Measurements from ENCODE around the gene THRA.
A peak's percentile ranks its signal among the peaks of the same experiment; 100 is the strongest.

Gene THRA

DNA sequence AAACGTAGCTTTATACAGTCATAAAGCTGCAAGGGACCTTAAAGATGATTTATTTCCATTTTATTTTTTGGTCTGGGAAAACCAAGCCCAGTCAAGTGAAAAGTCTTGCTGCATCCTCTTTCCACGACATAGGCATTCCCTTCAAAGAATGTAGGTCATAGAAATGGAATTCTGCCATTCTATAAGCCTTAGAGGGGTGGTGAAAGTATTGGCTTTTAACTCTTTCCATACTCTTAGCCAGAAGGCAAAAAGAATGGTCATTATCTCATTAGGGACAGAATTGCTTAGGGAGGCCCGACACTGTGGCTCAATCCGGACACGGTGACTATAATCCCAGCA lies 51.1 kb downstream of the THRA start:
- H3K4me1 ChIP-seq (ENCODE audit: control insufficient read depth, insufficient read depth, low read length): peaks cover 51% of the 10 kb centered on the region
- peak; percentile 60 for DNase-seq (ENCODE audit: low read depth)
- peak overlapping the region; percentile 84 for H3K9ac ChIP-seq (ENCODE audit: low read length)
- no peaks in the 10 kb centered on the region for H3K36me3 ChIP-seq (ENCODE audit: control insufficient read depth, insufficient read depth, low read length, severe bottlenecking)
- no peaks in the 10 kb centered on the region for H3K27me3 ChIP-seq (replicated peaks; ENCODE audit: control insufficient read depth, insufficient read depth, low read length)
- H3K4me3 ChIP-seq (ENCODE audit: low read length): peak overlapping the region; percentile 79
- H3K9me3 ChIP-seq (ENCODE audit: control insufficient read depth, low read length): no peaks in the 10 kb centered on the region

DNA sequence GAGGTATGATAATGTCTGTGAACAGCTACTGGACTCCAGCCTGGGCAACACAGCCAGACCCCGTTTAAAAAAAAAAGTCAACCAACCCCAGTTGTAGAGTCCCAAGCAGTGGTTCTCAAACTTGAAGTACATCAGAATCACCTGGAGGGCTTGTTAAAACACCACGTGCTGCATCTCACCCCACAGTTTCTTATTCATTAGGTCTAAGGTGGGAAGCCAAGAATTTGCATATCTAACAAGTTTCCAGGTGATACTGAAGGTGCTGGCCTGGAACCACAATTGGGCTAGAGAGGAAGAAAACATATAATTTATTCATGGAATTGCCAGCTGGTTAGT lies 52.3 kb downstream of the THRA start:
- no peak overlapping the region for H3K4me3 ChIP-seq (ENCODE audit: low read length)
- H3K4me1 ChIP-seq (ENCODE audit: control insufficient read depth, insufficient read depth, low read length): peaks cover 49% of the 10 kb centered on the region
- DNase-seq (ENCODE audit: low read depth): no peak
- H3K36me3 ChIP-seq (ENCODE audit: control insufficient read depth, insufficient read depth, low read length, severe bottlenecking): no peaks in the 10 kb centered on the region
- no peaks in the 10 kb centered on the region for H3K9me3 ChIP-seq (ENCODE audit: control insufficient read depth, low read length)
- no peaks in the 10 kb centered on the region for H3K27me3 ChIP-seq (replicated peaks; ENCODE audit: control insufficient read depth, insufficient read depth, low read length)
- no peak overlapping the region for H3K9ac ChIP-seq (ENCODE audit: low read length)

DNA sequence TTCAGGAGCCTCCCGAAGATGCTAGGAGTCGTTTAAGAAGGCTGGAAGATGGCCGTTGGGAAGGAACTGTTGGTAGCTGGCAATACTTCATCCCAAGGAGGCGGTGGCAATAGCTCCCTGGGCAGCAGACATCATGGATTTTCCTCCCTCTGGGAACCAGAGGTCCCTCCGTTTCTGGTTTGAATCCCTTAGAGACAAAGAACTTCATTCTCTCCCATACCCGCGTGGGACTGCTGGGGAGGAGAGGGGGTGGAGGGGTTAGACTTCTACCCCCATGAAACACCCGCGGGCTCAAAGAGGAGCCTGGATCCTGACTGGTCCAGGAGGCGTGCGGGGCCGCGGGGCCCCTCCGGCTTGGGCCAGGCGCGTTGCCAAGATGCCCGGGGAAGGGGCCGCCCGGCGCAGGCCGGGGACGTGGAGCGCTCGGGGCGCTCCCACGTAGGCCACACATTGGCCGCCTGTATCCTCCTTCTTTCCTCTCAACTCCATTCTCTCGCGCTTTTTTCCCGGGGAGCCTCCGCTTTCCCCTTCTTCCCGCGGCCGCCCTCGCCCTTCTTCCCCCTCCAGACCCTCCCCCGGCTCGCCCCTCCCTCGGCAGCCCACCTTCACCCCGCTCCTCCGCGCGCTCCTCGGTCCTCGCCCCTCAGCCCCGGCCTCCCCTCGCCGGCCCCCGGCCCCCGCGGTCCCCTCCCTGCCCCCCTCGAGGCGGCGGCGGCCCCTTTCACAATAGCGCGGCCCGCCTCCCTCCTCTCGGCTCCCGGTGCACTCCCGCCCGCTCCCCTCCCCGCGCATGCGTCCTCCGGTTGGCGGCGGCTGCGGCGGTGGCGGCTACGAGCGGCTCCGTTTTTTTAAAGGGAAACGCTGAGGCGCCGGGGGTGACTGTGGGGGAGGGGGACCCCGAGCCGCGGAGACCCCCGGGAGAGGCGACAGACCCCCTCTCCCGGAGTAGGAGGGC lies 58.7 kb downstream of the THRA start, which contains the start of gene MSL1:
TSS of gene MSL1 (plus strand) at position 791 of the 955 bp plus-strand sequence. CDS start 642 bp downstream, outside the sequence.
- H3K27me3 ChIP-seq (replicated peaks; ENCODE audit: control insufficient read depth, insufficient read depth, low read length): no peaks in the 10 kb centered on the region
- peak within 1 kb of the TSS; percentile 100 for H3K9ac ChIP-seq (ENCODE audit: low read length)
- peaks cover 33% of the 10 kb centered on the region for H3K4me1 ChIP-seq (ENCODE audit: control insufficient read depth, insufficient read depth, low read length)
- no peaks in the 10 kb centered on the region for H3K9me3 ChIP-seq (ENCODE audit: control insufficient read depth, low read length)
- DNase-seq (ENCODE audit: low read depth): peak; percentile 96
- peak within 1 kb of the TSS; percentile 99 for H3K4me3 ChIP-seq (ENCODE audit: low read length)
- H3K36me3 ChIP-seq (ENCODE audit: control insufficient read depth, insufficient read depth, low read length, severe bottlenecking): peaks cover 7% of the 10 kb centered on the region

DNA sequence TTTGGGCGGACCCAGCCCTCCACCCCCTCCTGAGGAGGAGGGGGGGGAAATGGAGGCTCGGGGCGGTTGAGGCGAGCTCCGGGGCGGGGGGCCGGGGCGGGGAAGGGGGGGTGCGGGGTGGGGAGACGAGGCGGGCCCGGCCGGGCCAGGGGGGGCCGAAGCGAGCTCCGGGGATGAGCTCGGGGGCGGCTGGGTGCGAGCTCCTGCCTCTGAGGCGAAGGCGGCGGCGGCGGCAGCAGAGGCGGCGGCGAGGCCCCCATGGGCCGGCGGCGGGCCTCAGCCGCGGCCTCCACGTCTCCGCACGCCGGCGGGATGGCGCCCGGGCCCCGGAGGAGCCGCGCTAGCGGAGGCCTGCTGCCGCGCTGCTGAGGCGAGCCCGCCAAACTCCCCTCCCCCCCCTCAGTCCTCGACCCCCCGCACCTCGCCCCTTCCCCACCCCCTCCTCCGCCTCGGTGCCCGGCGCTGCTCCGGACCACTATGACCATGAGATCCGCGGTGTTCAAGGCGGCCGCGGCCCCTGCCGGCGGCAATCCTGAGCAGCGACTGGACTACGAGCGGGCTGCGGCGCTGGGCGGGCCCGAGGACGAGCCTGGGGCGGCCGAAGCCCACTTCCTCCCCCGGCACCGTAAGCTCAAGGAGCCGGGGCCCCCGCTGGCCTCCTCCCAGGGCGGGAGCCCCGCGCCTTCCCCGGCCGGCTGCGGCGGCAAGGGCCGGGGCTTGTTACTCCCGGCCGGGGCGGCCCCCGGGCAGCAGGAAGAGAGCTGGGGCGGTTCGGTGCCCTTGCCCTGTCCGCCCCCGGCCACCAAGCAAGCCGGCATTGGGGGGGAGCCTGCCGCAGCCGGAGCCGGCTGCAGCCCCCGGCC lies 59.6 kb downstream of the THRA start:
- peaks cover 33% of the 10 kb centered on the region for H3K4me1 ChIP-seq (ENCODE audit: control insufficient read depth, insufficient read depth, low read length)
- H3K9ac ChIP-seq (ENCODE audit: low read length): peak overlapping the region; percentile 100
- H3K36me3 ChIP-seq (ENCODE audit: control insufficient read depth, insufficient read depth, low read length, severe bottlenecking): peaks cover 16% of the 10 kb centered on the region
- H3K27me3 ChIP-seq (replicated peaks; ENCODE audit: control insufficient read depth, insufficient read depth, low read length): no peaks in the 10 kb centered on the region
- DNase-seq (ENCODE audit: low read depth): peak; percentile 81
- H3K4me3 ChIP-seq (ENCODE audit: low read length): peak overlapping the region; percentile 99
- H3K9me3 ChIP-seq (ENCODE audit: control insufficient read depth, low read length): no peaks in the 10 kb centered on the region

DNA sequence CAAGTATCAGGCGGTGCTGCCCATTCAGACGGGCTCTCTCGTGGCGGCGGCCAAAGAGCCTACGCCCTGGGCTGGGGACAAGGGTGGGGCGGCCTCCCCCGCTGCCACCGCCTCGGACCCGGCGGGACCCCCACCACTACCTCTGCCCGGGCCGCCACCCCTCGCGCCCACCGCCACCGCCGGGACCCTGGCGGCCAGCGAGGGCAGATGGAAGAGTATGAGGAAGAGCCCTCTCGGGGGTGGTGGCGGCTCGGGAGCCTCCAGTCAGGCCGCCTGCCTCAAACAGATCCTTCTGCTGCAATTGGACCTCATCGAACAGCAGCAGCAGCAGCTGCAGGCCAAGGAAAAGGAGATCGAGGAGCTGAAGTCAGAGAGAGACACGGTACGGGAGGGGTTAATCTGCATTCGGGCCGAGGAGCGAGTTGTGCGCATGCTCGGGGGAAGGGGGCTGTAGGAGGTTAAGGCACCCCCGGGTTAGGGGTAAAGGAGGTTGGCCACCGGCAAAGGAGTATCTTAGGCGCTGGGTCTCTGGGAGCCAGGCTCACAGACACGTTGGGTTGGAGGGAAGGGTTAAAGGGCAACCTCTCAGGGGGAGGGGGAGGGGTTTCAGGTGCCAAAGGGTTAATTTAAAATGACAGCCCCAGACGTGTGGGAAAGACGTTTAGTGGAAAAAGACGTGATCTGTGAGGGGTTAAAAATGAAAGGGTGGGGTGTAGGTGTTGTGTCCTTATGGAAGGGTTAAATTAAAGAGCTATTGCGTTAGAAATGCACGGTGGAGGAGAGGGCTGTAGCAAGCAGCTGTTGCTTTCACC lies 60.4 kb downstream of the THRA start:
- H3K4me1 ChIP-seq (ENCODE audit: control insufficient read depth, insufficient read depth, low read length): peaks cover 33% of the 10 kb centered on the region
- no peaks in the 10 kb centered on the region for H3K27me3 ChIP-seq (replicated peaks; ENCODE audit: control insufficient read depth, insufficient read depth, low read length)
- DNase-seq (ENCODE audit: low read depth): peak; percentile 77
- H3K9me3 ChIP-seq (ENCODE audit: control insufficient read depth, low read length): no peaks in the 10 kb centered on the region
- H3K9ac ChIP-seq (ENCODE audit: low read length): peak overlapping the region; percentile 100
- peaks cover 24% of the 10 kb centered on the region for H3K36me3 ChIP-seq (ENCODE audit: control insufficient read depth, insufficient read depth, low read length, severe bottlenecking)
- peak overlapping the region; percentile 99 for H3K4me3 ChIP-seq (ENCODE audit: low read length)

DNA sequence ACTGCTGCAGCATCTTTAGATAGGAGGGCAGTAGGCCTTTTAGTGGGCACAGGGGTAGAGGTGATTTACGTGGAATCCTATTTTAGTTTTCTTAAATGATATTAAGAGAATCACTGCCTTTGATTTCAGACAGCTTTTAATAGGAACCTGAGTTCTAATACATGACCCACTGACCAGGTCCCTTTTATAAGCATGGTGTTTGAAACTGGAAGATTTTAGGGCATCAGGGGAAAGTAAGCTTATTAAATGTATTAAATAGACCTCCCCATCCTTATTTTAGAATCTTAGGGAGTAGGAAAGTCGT lies 61.0 kb downstream of the THRA start:
- Histone ChIP-seq H3K27me3 (replicated peaks; ENCODE audit: control insufficient read depth, insufficient read depth, low read length) (no peaks in the 10 kb centered on the region), H3K36me3 (ENCODE audit: control insufficient read depth, insufficient read depth, low read length, severe bottlenecking) (peaks cover 28% of the 10 kb centered on the region), H3K4me1 (ENCODE audit: control insufficient read depth, insufficient read depth, low read length) (peaks cover 33% of the 10 kb centered on the region), H3K4me3 (ENCODE audit: low read length) (peak overlapping the region; percentile 99), H3K9me3 (ENCODE audit: control insufficient read depth, low read length) (no peaks in the 10 kb centered on the region), H3K9ac (ENCODE audit: low read length) (peak overlapping the region; percentile 100)
- no peak for DNase-seq (ENCODE audit: low read depth)

DNA sequence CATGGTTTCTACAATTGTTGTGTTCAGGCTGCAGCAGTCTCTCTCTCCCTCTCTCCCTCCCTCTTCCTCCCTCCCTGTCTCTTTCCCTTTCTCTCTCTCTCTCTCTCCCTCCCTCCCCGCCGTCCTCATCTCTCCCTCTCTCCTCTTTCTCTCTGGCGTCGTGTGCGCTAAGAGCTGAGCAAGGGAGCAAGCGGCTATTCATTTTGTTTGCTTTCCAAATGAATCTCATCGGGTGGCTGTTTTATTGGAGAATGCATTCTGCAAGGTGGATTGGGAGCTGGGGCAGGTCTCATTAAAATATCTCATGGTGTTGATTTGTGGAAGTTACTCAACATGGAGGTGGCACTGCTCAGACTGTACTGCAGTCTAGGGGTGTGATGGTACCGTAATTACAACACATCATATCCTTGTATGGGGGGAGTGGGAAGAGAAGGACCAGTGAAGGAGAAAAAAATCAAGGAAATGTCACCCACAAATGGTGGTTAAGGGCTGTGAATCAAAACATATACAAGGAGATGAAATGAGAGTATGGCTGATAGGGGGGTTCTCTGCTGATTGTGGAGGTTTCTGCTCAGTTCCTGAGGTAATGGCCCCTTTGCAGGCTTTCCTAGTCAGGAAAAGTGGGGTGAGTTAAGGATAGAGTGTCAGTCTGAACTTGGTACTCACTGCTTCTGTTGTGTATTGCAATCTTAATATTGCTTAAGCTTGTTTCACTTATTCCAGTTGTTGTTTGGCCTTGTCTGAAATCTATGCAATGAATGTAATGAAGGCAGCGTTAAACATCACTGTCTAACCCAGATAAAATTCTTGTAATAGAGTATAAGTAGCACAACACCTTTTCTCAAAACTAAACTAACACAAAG lies 61.7 kb downstream of the THRA start:
- Histone ChIP-seq H3K4me3 (ENCODE audit: low read length) (peak overlapping the region; percentile 99), H3K9ac (ENCODE audit: low read length) (peak overlapping the region; percentile 100), H3K27me3 (replicated peaks; ENCODE audit: control insufficient read depth, insufficient read depth, low read length) (no peaks in the 10 kb centered on the region), H3K4me1 (ENCODE audit: control insufficient read depth, insufficient read depth, low read length) (peaks cover 33% of the 10 kb centered on the region), H3K9me3 (ENCODE audit: control insufficient read depth, low read length) (no peaks in the 10 kb centered on the region), H3K36me3 (ENCODE audit: control insufficient read depth, insufficient read depth, low read length, severe bottlenecking) (peaks cover 35% of the 10 kb centered on the region)
- peak; percentile 63 for DNase-seq (ENCODE audit: low read depth)

DNA sequence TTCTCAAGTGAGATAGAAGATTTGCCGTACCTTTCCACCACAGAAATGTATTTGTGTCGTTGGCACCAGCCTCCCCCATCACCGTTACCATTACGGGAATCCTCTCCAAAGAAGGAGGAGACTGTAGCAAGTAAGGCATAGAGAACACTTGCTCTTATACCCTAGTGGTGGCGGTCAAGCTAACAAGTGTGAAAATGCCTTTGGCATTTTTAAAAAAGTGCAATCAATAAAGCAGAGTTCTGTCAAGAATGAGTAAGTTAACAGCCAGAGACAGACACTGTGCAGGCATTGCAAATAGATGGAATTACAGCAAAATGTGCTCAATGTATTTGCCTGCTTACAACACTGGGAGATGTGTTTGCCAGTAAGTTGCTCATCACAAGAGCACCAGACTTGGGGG lies 66.7 kb downstream of the THRA start:
- Histone ChIP-seq H3K27me3 (replicated peaks; ENCODE audit: control insufficient read depth, insufficient read depth, low read length) (no peaks in the 10 kb centered on the region), H3K4me1 (ENCODE audit: control insufficient read depth, insufficient read depth, low read length) (peaks cover 27% of the 10 kb centered on the region), H3K9ac (ENCODE audit: low read length) (peak overlapping the region; percentile 6), H3K4me3 (ENCODE audit: low read length) (no peak overlapping the region), H3K9me3 (ENCODE audit: control insufficient read depth, low read length) (no peaks in the 10 kb centered on the region), H3K36me3 (ENCODE audit: control insufficient read depth, insufficient read depth, low read length, severe bottlenecking) (peaks cover 85% of the 10 kb centered on the region)
- DNase-seq (ENCODE audit: low read depth): no peak

DNA sequence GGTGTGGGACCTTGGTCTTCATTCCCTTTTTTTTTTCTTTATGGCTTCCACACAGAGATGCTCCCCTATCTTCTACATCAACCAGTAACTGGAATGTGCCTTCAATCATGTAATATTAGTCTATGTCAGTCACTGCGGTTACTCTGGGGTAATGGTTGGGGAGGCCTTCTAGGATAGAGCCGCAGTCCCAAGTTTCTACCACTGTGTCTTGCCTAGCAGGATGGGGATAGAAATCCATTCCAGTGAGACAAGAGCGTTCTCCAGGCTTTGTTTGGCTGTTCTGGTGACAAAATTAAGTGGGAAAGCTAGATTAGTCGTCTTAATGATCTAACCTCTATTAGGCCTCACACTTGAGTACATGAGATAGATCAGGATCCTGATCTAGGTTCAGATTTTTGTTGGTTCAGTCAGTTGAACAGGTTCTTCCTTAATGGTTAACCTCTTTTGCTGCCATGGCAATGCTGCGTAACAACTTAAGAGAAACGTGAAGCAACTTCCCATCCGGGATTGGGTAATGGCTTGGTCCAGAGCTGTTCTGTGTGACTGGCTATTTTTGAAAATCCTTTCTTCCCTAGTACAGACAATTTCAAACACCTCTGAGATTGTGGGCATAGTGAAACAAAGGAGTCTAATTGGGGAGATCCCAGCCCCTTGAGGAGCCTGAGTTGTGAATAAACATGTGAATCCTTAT lies 67.7 kb downstream of the THRA start:
- Histone ChIP-seq H3K4me1 (ENCODE audit: control insufficient read depth, insufficient read depth, low read length) (peaks cover 17% of the 10 kb centered on the region), H3K9me3 (ENCODE audit: control insufficient read depth, low read length) (no peaks in the 10 kb centered on the region), H3K36me3 (ENCODE audit: control insufficient read depth, insufficient read depth, low read length, severe bottlenecking) (peaks cover 95% of the 10 kb centered on the region), H3K9ac (ENCODE audit: low read length) (no peak overlapping the region), H3K27me3 (replicated peaks; ENCODE audit: control insufficient read depth, insufficient read depth, low read length) (no peaks in the 10 kb centered on the region), H3K4me3 (ENCODE audit: low read length) (no peak overlapping the region)
- no peak for DNase-seq (ENCODE audit: low read depth)

DNA sequence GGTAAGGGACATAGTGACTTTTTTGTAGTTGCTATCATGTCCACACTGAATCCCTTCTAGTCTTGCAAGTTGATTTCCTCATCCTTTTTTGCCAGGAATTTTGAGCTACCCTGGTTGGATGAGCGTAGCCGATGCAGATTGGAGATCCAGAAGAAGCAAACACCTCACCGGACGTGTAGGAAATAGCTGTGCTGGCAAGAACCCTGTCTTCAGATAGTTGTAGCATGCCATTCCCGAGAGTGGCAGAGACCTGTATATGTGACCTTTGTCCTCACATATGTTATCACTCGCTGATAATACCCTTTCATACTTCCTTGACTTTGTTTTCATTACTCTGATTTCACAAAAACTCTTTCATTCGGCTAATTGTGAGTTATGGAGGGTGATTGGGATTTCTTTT lies 71.4 kb downstream of the THRA start:
- H3K27me3 ChIP-seq (replicated peaks; ENCODE audit: control insufficient read depth, insufficient read depth, low read length): no peaks in the 10 kb centered on the region
- peaks cover 82% of the 10 kb centered on the region for H3K36me3 ChIP-seq (ENCODE audit: control insufficient read depth, insufficient read depth, low read length, severe bottlenecking)
- DNase-seq (ENCODE audit: low read depth): no peak
- peaks cover 13% of the 10 kb centered on the region for H3K4me1 ChIP-seq (ENCODE audit: control insufficient read depth, insufficient read depth, low read length)
- peak overlapping the region; percentile 13 for H3K9ac ChIP-seq (ENCODE audit: low read length)
- no peak overlapping the region for H3K4me3 ChIP-seq (ENCODE audit: low read length)
- no peaks in the 10 kb centered on the region for H3K9me3 ChIP-seq (ENCODE audit: control insufficient read depth, low read length)

Data from adipocyte (in vitro differentiated cells).